ENCODE data around the gene WNT10A. TPM values are rescaled to one million over a fixed set of nuclear protein-coding genes. Genes with fewer than 3 reads are reported as not detected.
"Not testable (repeated sequence)": the region's sequence is repeated elsewhere in the genome, so short reads cannot be mapped to it uniquely, and the experiment has no call there.

The WNT10A gene
- total RNA-seq, 1 experiment from 2014 or later, result not detected

GRCh38 chr2:218927876-218928275, 47.2 kb downstream of the WNT10A start:
- no peak for DNase-seq (ENCODE audit: extremely low read depth, low read depth)

- DNase-seq (ENCODE audit: extremely low read depth, low read depth), result not testable (repeated sequence)
Measured at GRCh38 chr2:218930488-218930887, 49.8 kb downstream of the WNT10A start.

- not testable (repeated sequence) for DNase-seq (ENCODE audit: extremely low read depth, low read depth)
Measured at GRCh38 chr2:218931751-218932150, 51.1 kb downstream of the WNT10A start.

Small RNAs within 50 kb of the gene (small RNA-seq; reads per million reads assigned to genes)
- 0 reads per million in 2 experiments for gene RNU6-642P

Other genes starting within 250 kb of the WNT10A start
- gene ZNF142, start 221.2 kb upstream of the WNT10A start, total RNA-seq (2014; rRNA removed; shearing (Covaris generic)), result 15.7 and 17.5 TPM in 2 replicates
- 32.1 and 40.2 TPM in 2 replicates for gene BCS1L, start 221.2 kb upstream of the WNT10A start, total RNA-seq (2014; rRNA removed; shearing (Covaris generic))
- gene RNF25, start 208.8 kb upstream of the WNT10A start, total RNA-seq (2014; rRNA removed; shearing (Covaris generic)), result 33.5 and 34.9 TPM in 2 replicates
- gene STK36, start 208.8 kb upstream of the WNT10A start, total RNA-seq (2014; rRNA removed; shearing (Covaris generic)), result 14.9 and 26.8 TPM in 2 replicates
- 14.8 and 20.7 TPM in 2 replicates for gene TTLL4, start 170.0 kb upstream of the WNT10A start, total RNA-seq (2014; rRNA removed; shearing (Covaris generic))
- 0.40 TPM in 1 of 2 replicates, not detected in the other for gene CYP27A1, start 98.7 kb upstream of the WNT10A start, total RNA-seq (2014; rRNA removed; shearing (Covaris generic))
- gene PRKAG3, start 49.0 kb upstream of the WNT10A start, total RNA-seq (2014; rRNA removed; shearing (Covaris generic)), result not detected in 2 replicates
- gene WNT6, start 21.0 kb upstream of the WNT10A start, total RNA-seq (2014; rRNA removed; shearing (Covaris generic)), result not detected in 2 replicates
- gene CDK5R2, start 78.8 kb downstream of the WNT10A start, total RNA-seq (2014; rRNA removed; shearing (Covaris generic)), result 0.07 TPM in 1 of 2 replicates, not detected in the other
- not detected in 2 replicates for gene FEV, start 104.3 kb downstream of the WNT10A start, total RNA-seq (2014; rRNA removed; shearing (Covaris generic))
- gene CRYBA2, start 112.6 kb downstream of the WNT10A start, total RNA-seq (2014; rRNA removed; shearing (Covaris generic)), result not detected in 2 replicates
- not detected in 2 replicates for gene CFAP65, start 160.7 kb downstream of the WNT10A start, total RNA-seq (2014; rRNA removed; shearing (Covaris generic))
- gene IHH, start 180.1 kb downstream of the WNT10A start, total RNA-seq (2014; rRNA removed; shearing (Covaris generic)), result not detected in 2 replicates